B cell (primary cell): ENCODE measurements around the gene OR3A3.

Experiments used
- EZH2 ChIP-seq: IDR thresholded peaks from 2 replicates; pipeline ENCODE4 v1.6.1; 2012; ENCODE audit warnings: borderline replicate concordance, low read depth, mild to moderate bottlenecking, moderate library complexity, low read length; ENCODE audit not compliant: insufficient read depth, poor library complexity, severe bottlenecking
- TF ChIP-seq, protein P1 (sequence below): fragments of 200-600 bp; IDR thresholded peaks from one replicate; pipeline ENCODE4 v1.8.0; 2022; ENCODE audit warnings: antibody characterized with exemption, mild to moderate bottlenecking

DNA sequence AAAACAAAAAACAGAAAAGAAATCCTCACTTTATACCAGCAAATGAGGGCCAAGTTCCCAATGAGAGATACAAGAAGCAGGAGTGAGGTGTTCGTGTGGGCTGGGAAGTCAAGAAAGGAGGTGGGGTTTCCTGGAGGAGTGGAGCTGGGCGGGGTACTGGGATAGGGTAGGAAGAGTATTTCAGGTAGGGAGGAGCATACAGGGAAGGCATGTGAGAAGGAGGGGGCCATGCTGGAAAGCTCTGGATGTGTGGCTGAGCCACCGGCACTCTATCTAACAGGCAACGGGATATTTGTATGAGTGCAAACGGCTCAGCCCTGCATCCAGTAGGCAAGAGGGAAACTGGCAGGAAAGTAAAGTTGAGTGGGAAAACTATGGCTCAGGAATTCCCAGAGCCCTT, 29.2 kb upstream of the OR3A3 start:
- TF ChIP-seq, protein P1, sequence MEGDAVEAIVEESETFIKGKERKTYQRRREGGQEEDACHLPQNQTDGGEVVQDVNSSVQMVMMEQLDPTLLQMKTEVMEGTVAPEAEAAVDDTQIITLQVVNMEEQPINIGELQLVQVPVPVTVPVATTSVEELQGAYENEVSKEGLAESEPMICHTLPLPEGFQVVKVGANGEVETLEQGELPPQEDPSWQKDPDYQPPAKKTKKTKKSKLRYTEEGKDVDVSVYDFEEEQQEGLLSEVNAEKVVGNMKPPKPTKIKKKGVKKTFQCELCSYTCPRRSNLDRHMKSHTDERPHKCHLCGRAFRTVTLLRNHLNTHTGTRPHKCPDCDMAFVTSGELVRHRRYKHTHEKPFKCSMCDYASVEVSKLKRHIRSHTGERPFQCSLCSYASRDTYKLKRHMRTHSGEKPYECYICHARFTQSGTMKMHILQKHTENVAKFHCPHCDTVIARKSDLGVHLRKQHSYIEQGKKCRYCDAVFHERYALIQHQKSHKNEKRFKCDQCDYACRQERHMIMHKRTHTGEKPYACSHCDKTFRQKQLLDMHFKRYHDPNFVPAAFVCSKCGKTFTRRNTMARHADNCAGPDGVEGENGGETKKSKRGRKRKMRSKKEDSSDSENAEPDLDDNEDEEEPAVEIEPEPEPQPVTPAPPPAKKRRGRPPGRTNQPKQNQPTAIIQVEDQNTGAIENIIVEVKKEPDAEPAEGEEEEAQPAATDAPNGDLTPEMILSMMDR: no peak
- no peak for TF ChIP-seq EZH2
